Stimulated activated naive CD4-positive, alpha-beta T cell treated with Interleukin-2 at 50 U/mL for 16 hours (primary cell): ENCODE results near the gene RHOC.

ENCODE experiments used
- DNase-seq: peaks from one replicate; lab custom pipeline; 2025; lab: John Stamatoyannopoulos, UW

Gene RHOC

GRCh38 chr1:112677501-112677900 is 29.4 kb downstream of the RHOC start:
- no peak for DNase-seq

DNA sequence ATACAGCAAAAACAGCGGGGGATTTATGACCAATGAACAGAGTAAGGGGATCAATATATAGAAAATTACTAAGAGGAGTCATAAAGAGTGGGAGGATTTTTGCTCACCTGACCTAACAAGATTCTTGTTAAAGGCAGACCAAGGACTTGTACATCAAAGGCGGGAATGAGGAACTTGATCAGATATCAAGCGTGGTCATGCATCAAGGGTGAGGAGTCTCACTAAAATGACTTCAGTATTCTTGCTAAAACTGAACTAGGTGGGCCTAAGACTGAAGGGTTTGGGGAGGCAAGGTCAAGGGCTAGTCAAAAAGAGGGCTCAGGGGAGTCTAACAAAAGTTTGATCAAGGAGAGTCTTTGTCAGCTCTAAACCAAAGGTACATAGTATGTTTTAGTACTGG is 30.4 kb downstream of the RHOC start:
- DNase-seq: no peak

DNA sequence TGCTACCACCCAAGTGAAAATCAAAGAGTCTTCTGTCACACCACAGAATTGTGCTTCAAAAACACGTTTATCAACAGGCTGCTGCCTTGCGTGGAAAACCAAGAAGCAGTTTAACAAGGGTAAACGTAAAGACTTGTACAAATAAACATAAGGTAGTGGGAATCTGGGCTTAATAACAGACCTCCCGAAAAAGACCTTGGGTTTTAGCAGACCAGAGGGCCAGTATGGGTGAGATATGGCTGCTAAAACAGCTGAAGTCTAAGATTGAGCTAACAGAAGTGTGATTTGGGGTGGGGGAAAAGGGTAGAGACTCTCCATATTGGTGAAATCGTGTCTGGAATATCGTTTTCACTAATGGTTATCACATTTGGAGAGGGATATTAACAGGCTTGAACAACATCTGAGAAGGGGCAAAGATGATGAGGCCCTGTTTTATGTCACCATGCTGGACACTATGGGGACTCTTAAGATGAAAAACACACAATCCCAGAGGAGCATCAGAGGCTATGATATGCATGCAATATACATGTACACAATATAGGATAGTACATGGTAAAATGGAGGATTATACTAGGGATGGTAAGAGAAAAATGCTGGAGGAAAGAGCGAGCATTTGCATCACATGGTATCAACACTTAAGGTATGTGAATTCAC is 31.1 kb downstream of the RHOC start:
- DNase-seq: no peak

- DNase-seq: peak; percentile 34
Measured at GRCh38 chr1:112674986-112675727, 31.8 kb downstream of the RHOC start.

- peak; percentile 43 for DNase-seq
Measured at GRCh38 chr1:112674440-112674985, 32.4 kb downstream of the RHOC start, which contains the start of gene MOV10. MOV10 (plus strand) TSS chr1:112674659; CDS start chr1:112674913, 254 bp downstream.

DNA sequence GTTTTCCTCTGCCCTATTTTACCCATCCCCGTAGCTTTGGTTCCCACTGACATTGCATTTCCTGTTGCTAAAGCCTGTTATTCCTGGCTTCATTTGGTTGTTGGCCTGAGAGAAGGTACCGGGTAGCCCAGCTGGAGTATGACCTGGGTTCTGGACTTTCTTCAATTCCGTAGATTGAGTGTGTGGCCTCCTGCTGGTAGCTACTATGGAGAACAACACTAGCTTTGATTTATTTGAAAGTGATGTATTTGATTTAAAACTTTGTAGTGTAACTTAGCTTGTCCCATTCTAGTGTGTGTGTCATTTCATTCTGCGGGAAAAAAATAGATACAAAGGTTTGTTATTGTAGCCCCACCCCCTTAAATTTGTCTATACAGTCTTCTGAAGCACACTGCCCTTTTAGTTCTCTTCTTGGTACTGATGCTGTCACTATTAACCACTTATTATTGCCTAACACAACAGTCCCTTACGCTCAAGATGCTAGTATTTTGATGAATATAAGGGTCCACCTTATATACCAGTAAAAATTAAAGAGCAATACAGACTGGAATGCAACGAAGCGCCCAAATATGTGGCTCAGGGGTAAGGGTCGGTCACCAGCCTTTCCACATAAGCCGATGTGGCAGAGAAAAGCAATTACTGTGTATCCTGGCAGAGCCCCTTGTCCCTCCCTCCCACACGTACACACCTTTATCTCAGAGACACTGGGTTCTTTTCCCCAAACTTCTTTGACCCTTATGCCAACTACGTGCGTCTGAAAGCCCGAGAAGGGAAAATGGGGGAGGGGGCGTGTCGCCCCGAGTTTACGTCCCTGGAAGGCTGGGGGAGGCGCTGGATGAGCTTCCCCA is 33.1 kb downstream of the RHOC start:
- DNase-seq: no peak

DNA sequence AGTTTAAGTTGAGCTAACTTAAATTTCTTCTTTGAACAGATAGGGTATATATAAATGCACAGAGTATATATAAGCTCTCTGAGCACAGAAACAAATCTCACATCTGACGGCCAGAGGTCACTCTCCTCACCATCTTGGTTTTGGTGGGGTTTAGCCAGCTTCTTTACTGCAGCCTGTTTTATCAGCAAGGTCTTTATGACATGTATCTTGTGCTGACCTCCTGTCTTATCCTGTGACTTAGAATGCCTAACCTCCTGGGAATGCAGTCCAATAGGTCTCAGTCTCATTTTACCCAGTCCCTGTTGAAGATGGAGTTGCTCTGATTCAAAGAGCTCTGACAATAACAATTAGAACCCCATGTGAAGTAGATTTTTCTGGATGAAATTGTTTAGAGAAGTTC is 34.1 kb downstream of the RHOC start:
- no peak for DNase-seq

GRCh38 chr1:112672009-112672408 is 34.9 kb downstream of the RHOC start:
- DNase-seq: no peak

DNA sequence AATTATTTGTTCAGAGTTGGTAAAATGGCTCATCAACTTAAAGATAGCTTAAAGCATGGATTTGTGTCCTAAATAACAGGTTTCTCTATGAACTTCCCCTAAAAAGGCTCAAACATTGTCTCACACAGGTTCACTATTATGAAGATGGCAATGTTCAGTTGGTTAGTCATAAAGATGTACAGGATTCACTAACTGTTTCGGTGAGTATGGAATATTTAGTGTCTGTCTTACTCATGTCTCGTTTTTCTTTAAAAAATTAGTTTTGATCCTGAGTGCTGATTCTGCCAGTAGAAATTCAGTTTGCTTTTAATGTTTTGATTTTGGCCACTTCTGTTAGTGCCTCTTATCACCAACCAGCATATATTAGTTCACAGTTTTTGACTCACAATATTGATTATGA is 40.0 kb downstream of the RHOC start:
- no peak for DNase-seq

DNA sequence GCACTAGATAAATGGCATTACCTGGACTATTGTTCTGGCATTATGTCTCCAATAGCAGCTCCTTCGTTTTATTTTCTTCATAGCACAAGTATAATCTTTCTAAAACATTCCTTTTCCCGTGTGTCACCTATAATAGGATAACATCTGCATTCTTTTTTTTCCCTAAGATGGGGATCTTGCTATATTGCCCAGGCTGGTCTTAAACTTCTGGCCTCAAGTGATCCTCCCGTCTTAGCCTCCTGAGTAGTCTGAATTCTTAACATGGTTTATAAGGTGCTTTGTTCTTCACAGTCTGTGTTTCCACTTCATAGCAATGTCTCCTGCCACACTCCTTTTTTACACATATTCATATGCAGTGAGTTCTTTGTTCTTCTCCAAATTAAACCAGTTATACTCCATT is 41.1 kb downstream of the RHOC start:
- DNase-seq: no peak

DNA sequence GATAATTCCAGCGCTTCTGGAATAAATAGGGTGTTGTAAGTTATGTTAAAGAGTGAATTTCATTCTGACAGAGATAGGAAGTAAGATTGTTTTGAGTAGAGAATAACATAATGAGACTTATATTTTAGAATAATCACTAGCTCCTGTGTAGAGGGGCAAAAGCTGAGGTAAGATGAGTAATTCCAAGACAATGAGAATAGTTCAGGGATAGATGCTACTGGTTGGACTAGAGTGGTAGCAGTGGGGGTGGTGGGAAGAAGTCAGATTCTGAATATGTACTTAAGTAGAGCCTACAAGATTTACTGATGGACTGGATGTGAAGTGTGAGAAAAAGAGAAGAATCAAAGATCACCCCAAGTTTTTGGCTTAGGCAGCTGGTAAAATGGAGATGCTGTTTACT is 55.7 kb downstream of the RHOC start:
- no peak for DNase-seq
